Measurements from ENCODE around the gene NCK1.
"Not testable (repeated sequence)": the region's sequence is repeated elsewhere in the genome, so short reads cannot be mapped to it uniquely, and the experiment has no call there.

The NCK1 gene

GRCh38 chr3:136962927-136963326 is 100.9 kb downstream of the NCK1 start:
- no peak for DNase-seq (ENCODE audit: low read depth)
- TF ChIP-seq CTCF (IDR thresholded peaks at IDR 0.05; ENCODE audit: insufficient read depth, low read depth, low read length, missing control alignments) = no peak
- H3K4me3 ChIP-seq (ENCODE audit: low read depth, low read length) = no peak overlapping the region

- H3K4me3 ChIP-seq (ENCODE audit: low read depth, low read length); DNase-seq (ENCODE audit: low read depth): not testable (repeated sequence)
Measured at GRCh38 chr3:136969539-136969938, 107.5 kb downstream of the NCK1 start.

- DNase-seq (ENCODE audit: low read depth) = no peak
- TF ChIP-seq CTCF (IDR thresholded peaks at IDR 0.05; ENCODE audit: insufficient read depth, low read depth, low read length, missing control alignments) = no peak
- H3K4me3 ChIP-seq (ENCODE audit: low read depth, low read length) = no peak overlapping the region
Measured at GRCh38 chr3:136973352-136973751, 111.3 kb downstream of the NCK1 start.

GRCh38 chr3:136974670-136975069 is 112.7 kb downstream of the NCK1 start:
- TF ChIP-seq CTCF (IDR thresholded peaks at IDR 0.05; ENCODE audit: insufficient read depth, low read depth, low read length, missing control alignments) = no peak
- no peak overlapping the region for H3K4me3 ChIP-seq (ENCODE audit: low read depth, low read length)
- DNase-seq (ENCODE audit: low read depth) = no peak

GRCh38 chr3:136979204-136979603 is 117.2 kb downstream of the NCK1 start:
- DNase-seq (ENCODE audit: low read depth) = no peak
- no peak overlapping the region for H3K4me3 ChIP-seq (ENCODE audit: low read depth, low read length)
- no peak for TF ChIP-seq CTCF (IDR thresholded peaks at IDR 0.05; ENCODE audit: insufficient read depth, low read depth, low read length, missing control alignments)

- no peak for DNase-seq (ENCODE audit: low read depth)
- H3K4me3 ChIP-seq (ENCODE audit: low read depth, low read length) = no peak overlapping the region
- TF ChIP-seq CTCF (IDR thresholded peaks at IDR 0.05; ENCODE audit: insufficient read depth, low read depth, low read length, missing control alignments) = no peak
Measured at GRCh38 chr3:136979684-136980083, 117.7 kb downstream of the NCK1 start.

GRCh38 chr3:136982033-136982432 is 120.0 kb downstream of the NCK1 start:
- H3K4me3 ChIP-seq (ENCODE audit: low read depth, low read length) = no peak overlapping the region
- DNase-seq (ENCODE audit: low read depth) = no peak
- TF ChIP-seq CTCF (IDR thresholded peaks at IDR 0.05; ENCODE audit: insufficient read depth, low read depth, low read length, missing control alignments) = no peak

Data from GM12865 (cell line).